IMR-90 (cell line): Measurements from ENCODE around the gene DBT. TPM values are rescaled to one million over a fixed set of nuclear protein-coding genes. Genes with fewer than 3 reads are reported as not detected.

Experiments
- ATAC-seq: fragments of 200-7000 bp; cut with Tn5 transposase; 2 replicates; pipeline ENCODE4 v1.9.1; 2020; ENCODE audit warnings: low read depth, mild to moderate bottlenecking, moderate library complexity
- BruUV-seq: library from RNA; stranded (reverse); fragments of 400-500 nt; replicated peaks from 2 replicates; lab custom pipeline; 2021; lab: Mats Ljungman, UMichigan
- CTCF ChIA-PET: fragments of 300-600 bp; formaldehyde crosslinking; extraction: SDS; loops from one replicate; lab custom pipeline; 2021; ENCODE audit warnings: antibody characterized with exemption; lab: Yijun Ruan, JAX
- POLR2A ChIA-PET: fragments of 300-600 bp; sonication (Branson Sonifier 250); formaldehyde crosslinking; loops from one replicate; lab custom pipeline; 2022; ENCODE audit warnings: antibody characterized with exemption; ENCODE audit not compliant: unreplicated experiment; lab: Charles Lee
- DNase-seq: peaks from one replicate; pipeline ENCODE4 v3.0.0; 2013
- H2AFZ ChIP-seq: replicated peaks from 2 replicates; pipeline ENCODE3; 2013; ENCODE audit warnings: low read length, mild to moderate bottlenecking; ENCODE audit not compliant: poor library complexity
- H2AK5ac ChIP-seq: 2 replicates; pipeline ENCODE4 v1.6.1; 2013; ENCODE audit warnings: low read depth, low read length, inconsistent platforms
- H2AK9ac ChIP-seq: replicated peaks from 2 replicates; pipeline ENCODE3; 2013; ENCODE audit warnings: mild to moderate bottlenecking, low read depth, low read length, moderate library complexity; ENCODE audit not compliant: poor library complexity
- H2BK120ac ChIP-seq: 2 replicates; pipeline ENCODE4 v1.6.1; 2013; ENCODE audit warnings: low read depth, low read length, inconsistent platforms
- H2BK15ac ChIP-seq: 3 replicates; pipeline ENCODE4 v1.6.1; 2013; ENCODE audit warnings: low read depth, low read length, inconsistent platforms
- H2BK20ac ChIP-seq: 2 replicates; pipeline ENCODE4 v1.6.1; 2013; ENCODE audit warnings: low read depth, mild to moderate bottlenecking, inconsistent platforms, low read length, moderate library complexity
- H2BK5ac ChIP-seq: 2 replicates; pipeline ENCODE4 v1.6.1; 2013; ENCODE audit warnings: mild to moderate bottlenecking, low read depth, low read length, inconsistent platforms; ENCODE audit not compliant: poor library complexity, severe bottlenecking
- H3K14ac ChIP-seq: replicated peaks from 2 replicates; pipeline ENCODE4 v1.6.1; 2013; ENCODE audit warnings: low read depth, low read length, inconsistent platforms
- H3K18ac ChIP-seq: 2 replicates; pipeline ENCODE4 v1.6.1; 2013; ENCODE audit warnings: low read depth, low read length, control low read depth
- H3K23ac ChIP-seq: 2 replicates; pipeline ENCODE4 v1.6.1; 2013; ENCODE audit warnings: low read depth, low read length, inconsistent platforms
- H3K27ac ChIP-seq: 2 replicates; pipeline ENCODE4 v1.5.1; 2013; ENCODE audit warnings: mild to moderate bottlenecking, control low read depth, low read length; ENCODE audit not compliant: insufficient read depth
- H3K27me3 ChIP-seq: 2 replicates; pipeline ENCODE4 v1.6.1; 2013; ENCODE audit warnings: low read length; ENCODE audit not compliant: control insufficient read depth, insufficient read depth
- H3K36me3 ChIP-seq: 2 replicates; pipeline ENCODE4 v1.6.1; 2013; ENCODE audit warnings: low read length, mixed read lengths; ENCODE audit not compliant: control insufficient read depth, insufficient read depth
- H3K4ac ChIP-seq: 2 replicates; pipeline ENCODE4 v1.6.1; 2013; ENCODE audit warnings: low read depth, low read length, inconsistent platforms
- H3K4me1 ChIP-seq: 2 replicates; pipeline ENCODE4 v1.6.1; 2013; ENCODE audit warnings: low read length, mixed read lengths; ENCODE audit not compliant: control insufficient read depth, insufficient read depth
- H3K4me2 ChIP-seq: 2 replicates; pipeline ENCODE4 v1.6.1; 2013; ENCODE audit warnings: low read depth, mild to moderate bottlenecking, control low read depth, low read length, moderate library complexity
- H3K4me3 ChIP-seq: 2 replicates; pipeline ENCODE4 v1.5.1; 2013; ENCODE audit warnings: low read depth, mild to moderate bottlenecking, control low read depth, low read length, moderate library complexity; ENCODE audit not compliant: insufficient read depth
- H3K56ac ChIP-seq: 2 replicates; pipeline ENCODE4 v1.6.1; 2013; ENCODE audit warnings: low read length, inconsistent platforms; ENCODE audit not compliant: insufficient read depth; ENCODE audit errors: extremely low read depth
- H3K79me1 ChIP-seq, 2 experiments: 2 replicates each; pipeline ENCODE4 v1.6.1; 2013; ENCODE audit warnings: low read length in 2 of 2, inconsistent platforms in 1 of 2, low read depth in 1 of 2
- H3K9ac ChIP-seq: 2 replicates; pipeline ENCODE4 v1.6.1; 2013; ENCODE audit warnings: low read depth, low read length, control low read depth
- H3K9me1 ChIP-seq: 2 replicates; pipeline ENCODE4 v1.6.1; 2013; ENCODE audit warnings: low read length, inconsistent platforms; ENCODE audit not compliant: insufficient read depth
- H3K9me3 ChIP-seq: 2 replicates; pipeline ENCODE4 v1.6.1; 2013; ENCODE audit warnings: low read length; ENCODE audit not compliant: control insufficient read depth, insufficient read depth
- H4K20me1 ChIP-seq: 2 replicates; pipeline ENCODE4 v1.6.1; 2013; ENCODE audit warnings: low read length, inconsistent platforms; ENCODE audit not compliant: insufficient read depth
- H4K5ac ChIP-seq: 2 replicates; pipeline ENCODE4 v1.6.1; 2013; ENCODE audit warnings: mild to moderate bottlenecking, low read depth, low read length, control low read depth
- H4K8ac ChIP-seq, 2 experiments: 2 replicates each; pipeline ENCODE4 v1.6.1; 2013; ENCODE audit warnings: low read depth in 2 of 2, low read length in 2 of 2, control low read depth in 1 of 2, inconsistent platforms in 1 of 2
- H4K91ac ChIP-seq: 2 replicates; pipeline ENCODE4 v1.6.1; 2013; ENCODE audit warnings: low read depth, low read length, inconsistent platforms; ENCODE audit not compliant: insufficient read depth
- CEBPB ChIP-seq: IDR thresholded peaks from 2 replicates; pipeline ENCODE4 v1.6.1; 2012; ENCODE audit warnings: low read depth, low read length, improper control_type of control experiment
- CHD1 ChIP-seq: IDR thresholded peaks from 2 replicates; pipeline ENCODE4 v1.6.1; 2012; ENCODE audit warnings: low read depth, low read length, improper control_type of control experiment
- WGBS, 2 experiments: methylation state at CpG; one replicate each; pipeline versions ENCODE4 v1.1.5 to v1.1.7; 2013; ENCODE audit warnings: missing lambda C conversion rate in 2 of 2; ENCODE audit not compliant: insufficient read length in 1 of 2; ENCODE audit errors: extremely low coverage in 2 of 2; 5-methylcytosine and 5-hydroxymethylcytosine counted together
- dilution Hi-C: fragments of 300-500 bp; cut with HindIII; formaldehyde crosslinking; loops from one replicate; pipeline ENCODE4 v1.14.3; 2018; ENCODE audit warnings: low sequenced_read_pairs; ENCODE audit not compliant: unreplicated experiment
- in situ Hi-C: fragments of 300-500 bp; cut with MboI; formaldehyde crosslinking; loops from 3 replicates; pipeline ENCODE4 v1.14.3; 2019; ENCODE audit warnings: low sequenced_read_pairs, inconsistent platforms, mixed read lengths
- intact Hi-C: fragments of 100-400 bp; cut with micrococcal nuclease; formaldehyde crosslinking; loops from 2 replicates; pipeline ENCODE4 v1.10.0; 2022
- polyA plus RNA-seq, 3 experiments: library from polyadenylated mRNA; depleted of rRNA; stranded (reverse); fragments of >200 nt; gene quantifications; 2 replicates each; pipeline ENCODE4 v1.2.3, GENCODE V29; 2012; ENCODE audit warnings: low replicate concordance in 1 of 3
- total RNA-seq: library from RNA; depleted of rRNA; stranded (reverse); fragments of >200 nt; gene quantifications from 2 replicates; pipeline ENCODE4 v1.2.3, GENCODE V29; 2012

The DBT gene
- total and polyA plus RNA-seq, 2 of the 4 experiments (the other 2 are of a cell fraction) = 3.4 to 3.8 TPM

- no CpG with 5 or more reads among the region's 10 CpGs for WGBS, 2 experiments
- Histone ChIP-seq H3K27me3 (no peaks in the 10 kb centered on the region), H2AK9ac (no peak overlapping the region), H3K14ac (no peak overlapping the region), H3K4me1 (0 out of 2 replicates have a peak, but pooled peaks cover 2% of the 10 kb centered on the region), H2BK120ac (no peak overlapping the region), H3K4ac (no peak overlapping the region), H2AK5ac (no peak overlapping the region), H3K23ac (no peak overlapping the region), H3K9me1 (peaks cover 5% of the 10 kb centered on the region; the same call in 1 of the 2 replicates), H2BK15ac (no peak overlapping the region), H3K56ac (no peak overlapping the region), H3K4me2 (no peak overlapping the region), H3K27ac (no peak overlapping the region), H4K20me1 (no peaks in the 10 kb centered on the region), H2BK20ac (no peak overlapping the region), H2AFZ (no peak overlapping the region), H3K4me3 (no peak overlapping the region), H4K8ac (no peak overlapping the region), H3K18ac (no peak overlapping the region), H3K9me3 (no peaks in the 10 kb centered on the region), H3K9ac (no peak overlapping the region), H2BK5ac (no peak overlapping the region), H3K79me1 (peaks cover 10% of the 10 kb centered on the region in 2 experiments), H4K5ac (no peak overlapping the region), H3K36me3 (no peaks in the 10 kb centered on the region), H4K91ac (no peak overlapping the region)
- DNase-seq = no peak
- dilution Hi-C loops (no loop called here), in situ Hi-C loops (loop anchor here (25.0 kb wide), 2 partner anchors 441 to 634 kb away; partner anchors contain the start of genes EXTL2 and SLC30A7), intact Hi-C loops (no loop called here)
- POLR2A ChIA-PET = no interaction called here
- peak; percentile 20; the same call in 1 of the 2 replicates for TF ChIP-seq CEBPB
- no peak for TF ChIP-seq CHD1
- CTCF ChIA-PET = no interaction called here
- BruUV-seq = no TSS peak
- ATAC-seq = no peak
These were observed 3.9 kb upstream of the DBT start for GRCh38 chr1:100253552-100253951.
